RPMI8226 (cell line): ENCODE data around the gene ITGA3.

Source experiments
- DNase-seq: peaks from one replicate; pipeline ENCODE4 v3.0.0-alpha.2; 2015

ITGA3 gene

DNA sequence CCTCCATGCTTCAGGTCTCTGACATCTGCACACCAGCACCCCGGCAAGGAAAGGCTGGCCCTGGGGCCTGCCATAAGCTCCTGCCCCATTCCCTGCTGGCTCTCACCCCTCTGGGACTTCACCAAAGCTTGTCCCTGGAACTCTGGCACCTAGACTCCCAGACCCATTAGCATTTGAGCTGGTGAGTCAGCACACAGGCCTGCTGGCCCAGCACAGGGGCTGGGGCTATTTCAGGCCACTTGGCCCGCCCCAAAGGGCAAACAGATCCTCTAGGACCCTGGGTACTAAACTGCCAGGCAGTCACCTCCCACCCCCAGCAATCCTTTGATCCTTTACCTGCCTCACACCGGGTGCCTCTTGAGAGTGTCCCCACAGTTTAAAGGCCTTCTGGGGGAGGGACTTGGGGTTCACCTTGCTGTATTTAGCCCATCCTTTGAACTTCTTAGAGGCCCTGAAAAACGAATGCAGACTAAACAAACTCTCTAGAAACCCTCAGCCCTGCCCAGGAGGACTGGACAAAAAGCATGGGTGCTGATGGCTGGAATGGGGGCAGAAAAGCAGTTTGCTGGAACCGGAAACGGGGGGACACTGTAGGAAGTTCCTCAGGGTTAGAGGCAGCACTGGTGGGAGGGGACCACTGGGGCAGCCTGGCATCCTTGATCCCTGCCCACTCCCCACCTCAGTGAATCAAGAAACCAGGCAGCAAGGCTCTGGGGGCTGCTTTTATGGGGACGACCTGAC lies 77.3 kb downstream of the ITGA3 start:
- DNase-seq: no peak

DNA sequence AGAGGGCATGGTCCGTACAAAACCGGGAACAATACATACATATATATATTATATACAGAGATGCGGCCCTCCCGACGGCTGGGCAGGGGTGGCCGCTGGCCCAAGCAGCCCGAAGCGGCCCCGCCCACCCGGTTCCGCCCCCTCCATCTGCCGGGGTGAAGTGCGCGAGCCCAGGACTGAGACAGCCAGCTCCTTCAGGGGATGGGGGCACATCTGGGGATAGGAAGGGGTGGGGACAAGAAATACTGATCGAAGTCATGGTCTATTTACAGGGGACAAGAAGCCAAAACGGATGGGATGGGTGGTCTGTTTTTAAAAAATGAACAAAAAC lies 77.8 kb downstream of the ITGA3 start:
- no peak for DNase-seq

DNA sequence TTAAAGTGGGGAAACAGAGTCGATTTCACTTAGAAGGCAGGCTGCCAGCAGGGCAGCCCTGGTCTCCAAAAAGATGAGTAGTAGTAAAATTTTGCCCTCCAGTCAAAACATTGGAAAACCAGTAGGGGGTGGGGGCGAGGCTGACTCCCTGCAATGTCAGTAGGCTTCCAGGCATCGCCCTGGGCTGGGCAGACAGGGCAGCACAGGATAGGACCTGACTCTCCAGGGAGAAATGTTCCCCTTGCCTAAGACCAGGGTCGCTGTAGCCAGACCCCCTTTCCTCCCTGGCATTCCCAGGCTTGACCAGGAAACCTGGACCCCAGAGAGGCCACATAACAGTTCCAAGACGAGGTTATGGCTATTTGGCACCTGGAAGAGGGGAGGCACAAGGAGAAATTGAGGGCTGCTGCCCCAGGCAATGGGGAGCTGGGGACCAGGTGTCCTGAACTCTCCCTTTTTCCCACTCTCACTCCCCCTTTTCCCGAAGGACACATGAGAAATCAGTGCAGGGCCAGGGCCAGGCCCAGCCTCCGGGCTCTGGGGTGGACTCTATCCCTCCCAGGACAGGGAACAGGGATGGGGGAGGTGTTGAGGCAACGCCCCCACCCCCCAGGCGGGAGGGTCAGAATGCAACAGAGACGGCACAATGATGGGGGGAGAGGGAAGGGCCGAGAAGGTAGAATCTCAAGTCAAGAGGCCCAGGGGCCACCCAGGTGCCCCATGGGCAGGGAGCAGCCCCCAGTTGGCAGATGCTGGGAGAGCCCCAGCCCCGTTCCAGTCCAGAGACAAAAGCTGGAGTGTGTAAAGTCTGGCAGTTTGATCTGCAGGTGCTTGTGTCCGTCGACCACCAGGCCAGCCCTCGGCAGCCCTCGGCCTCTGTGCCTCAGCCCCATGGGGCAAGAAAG lies 78.5 kb downstream of the ITGA3 start:
- DNase-seq: no peak

DNA sequence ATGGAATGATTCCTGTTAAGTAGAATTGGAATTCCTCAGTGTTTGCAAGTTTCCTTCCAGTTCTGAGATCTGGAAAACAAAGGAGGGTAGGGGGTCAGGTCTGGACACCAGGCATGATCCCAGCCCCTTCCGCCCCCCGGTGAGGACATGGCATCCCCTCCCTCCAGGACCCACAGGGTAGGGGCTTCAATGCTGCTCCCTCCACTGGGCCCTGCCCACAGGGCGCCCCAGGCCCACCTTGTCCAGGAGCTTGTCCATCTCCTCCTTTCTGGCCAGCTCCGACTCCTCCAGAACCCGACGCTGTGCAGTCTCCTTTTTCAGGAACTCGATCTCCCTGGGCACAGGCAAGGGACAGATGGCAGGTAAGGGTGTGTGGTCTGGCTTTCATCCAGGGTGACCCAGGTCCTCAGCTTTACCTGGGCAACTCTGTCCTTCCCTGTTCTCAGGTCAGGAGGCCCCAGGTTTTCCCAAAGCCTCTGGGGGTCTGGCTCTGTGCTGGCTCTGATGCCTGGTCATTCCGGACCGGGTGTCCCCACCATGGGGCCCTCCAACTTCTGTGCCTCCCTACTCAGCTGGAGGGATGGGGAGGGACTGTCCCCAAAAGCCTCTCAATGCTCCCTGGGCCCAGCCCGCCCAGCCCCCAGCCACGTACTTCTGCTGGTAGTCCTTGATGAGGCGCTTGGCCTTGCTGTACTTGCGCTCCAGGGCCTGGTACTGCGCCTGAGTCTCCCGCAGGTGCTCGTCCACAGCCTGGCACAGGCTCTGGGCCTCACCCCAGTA lies 79.6 kb downstream of the ITGA3 start:
- no peak for DNase-seq

DNA sequence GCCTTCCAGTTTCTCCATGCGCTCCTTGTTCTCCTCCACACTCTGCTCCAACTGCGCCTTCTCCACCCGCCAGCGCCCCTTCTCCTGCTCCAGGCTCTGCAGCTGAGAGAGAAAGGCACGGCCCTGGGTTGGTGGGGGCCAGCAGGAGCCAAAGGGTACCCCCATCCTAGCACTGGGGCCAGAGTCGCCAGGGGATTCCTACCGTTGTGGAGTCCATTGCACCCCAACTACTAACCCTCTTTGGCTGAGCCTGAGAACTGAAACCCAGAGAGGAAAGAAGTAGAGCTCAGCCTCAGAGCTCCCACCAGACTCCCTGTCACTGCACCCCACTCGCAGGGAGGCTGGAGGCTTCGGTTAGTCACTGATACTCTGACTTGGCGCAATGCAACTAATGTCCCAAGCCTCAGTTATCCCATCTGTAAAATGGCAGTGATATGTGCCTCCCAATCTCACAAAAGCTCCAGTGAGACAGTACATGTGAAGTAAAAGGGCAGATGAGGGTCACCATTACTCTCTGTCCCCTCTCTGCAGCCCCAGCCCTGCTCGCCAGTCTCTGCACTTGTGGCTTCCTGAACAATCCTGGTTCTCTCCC lies 80.3 kb downstream of the ITGA3 start:
- DNase-seq: no peak

DNA sequence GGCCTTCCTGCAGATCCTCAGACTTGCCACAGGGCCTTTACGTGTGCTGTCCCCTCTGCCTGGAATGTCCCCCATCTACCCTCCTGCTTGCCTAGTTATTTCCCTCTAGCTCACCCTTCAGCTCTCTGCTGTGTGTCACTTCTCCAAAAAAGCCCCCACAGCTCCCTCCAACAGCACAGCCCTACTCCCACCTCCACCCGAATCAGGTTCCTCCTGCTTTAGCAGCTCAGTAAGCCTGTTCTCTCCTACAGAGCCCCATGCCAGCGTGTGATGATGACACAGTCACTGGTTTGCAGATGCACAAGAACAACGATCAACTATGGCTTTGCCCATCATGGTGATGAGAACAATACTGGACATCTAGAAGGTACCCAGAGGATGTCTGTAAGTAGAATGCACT lies 81.1 kb downstream of the ITGA3 start:
- no peak for DNase-seq

DNA sequence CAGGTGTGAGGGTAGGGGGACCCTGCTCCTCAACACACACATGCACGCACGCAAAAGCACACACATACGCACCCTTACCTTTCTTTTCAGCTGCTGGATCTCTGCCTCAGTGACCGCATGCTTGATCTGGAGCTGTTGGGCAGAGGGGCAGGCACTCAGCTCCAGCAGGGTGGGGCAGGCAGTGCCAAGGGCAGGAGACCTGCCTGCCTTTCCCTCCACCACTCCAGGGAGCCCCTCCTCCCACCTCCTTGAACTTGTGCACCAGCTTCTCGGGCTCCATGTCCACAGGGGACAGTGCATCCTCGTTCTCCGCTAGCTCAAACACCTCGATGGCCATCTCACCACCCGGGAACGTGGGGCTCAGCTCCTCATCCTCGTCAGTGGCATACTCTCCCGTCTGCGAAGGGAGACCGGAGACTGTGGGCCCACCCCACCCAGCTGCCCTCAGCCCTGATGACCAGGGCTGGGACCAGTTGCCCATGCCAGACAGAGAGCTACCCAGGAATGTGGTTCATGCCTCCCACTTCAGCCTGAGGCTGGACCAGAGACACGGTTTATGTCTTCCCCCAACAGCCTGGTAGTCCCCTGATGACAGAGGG lies 83.4 kb downstream of the ITGA3 start:
- no peak for DNase-seq
